ENCODE measurements around the gene SDSL. TPM values are rescaled to one million over a fixed set of nuclear protein-coding genes. Genes with fewer than 3 reads are reported as not detected.
A peak's percentile ranks its signal among the peaks of the same experiment; 100 is the strongest.

Gene SDSL
- total RNA-seq, 1 donor from 2014 or later, result 13.3 TPM

DNA sequence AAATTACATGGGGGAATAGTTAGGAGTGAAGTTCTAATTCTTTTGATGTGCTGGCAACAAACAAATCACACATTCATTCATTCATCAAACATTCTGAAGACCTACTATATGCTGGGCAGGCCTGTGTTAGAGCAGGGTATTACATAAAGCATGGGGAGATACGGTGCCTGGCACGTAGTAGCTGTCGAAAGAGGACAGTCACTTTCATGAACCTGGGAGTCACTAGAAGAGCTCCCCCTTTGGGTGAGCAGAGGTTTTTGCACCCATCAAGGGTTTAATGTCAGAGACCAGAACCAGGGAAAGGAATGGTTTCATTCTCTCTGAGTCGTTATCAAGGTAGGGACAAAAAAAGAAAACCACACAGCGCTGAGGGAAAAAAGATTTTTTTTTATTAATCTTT, 39.5 kb downstream of the SDSL start:
- Histone ChIP-seq H3K27ac (replicated peaks) (no peak overlapping the region), H3K4me1 (peaks cover 40% of the 10 kb centered on the region), H3K27me3 (ENCODE audit: low read depth) (peaks cover 100% of the 10 kb centered on the region), H3K9me3 (replicated peaks) (no peaks in the 10 kb centered on the region), H3K36me3 (no peaks in the 10 kb centered on the region), H3K4me3 (no peak overlapping the region)
- TF ChIP-seq, protein P1, sequence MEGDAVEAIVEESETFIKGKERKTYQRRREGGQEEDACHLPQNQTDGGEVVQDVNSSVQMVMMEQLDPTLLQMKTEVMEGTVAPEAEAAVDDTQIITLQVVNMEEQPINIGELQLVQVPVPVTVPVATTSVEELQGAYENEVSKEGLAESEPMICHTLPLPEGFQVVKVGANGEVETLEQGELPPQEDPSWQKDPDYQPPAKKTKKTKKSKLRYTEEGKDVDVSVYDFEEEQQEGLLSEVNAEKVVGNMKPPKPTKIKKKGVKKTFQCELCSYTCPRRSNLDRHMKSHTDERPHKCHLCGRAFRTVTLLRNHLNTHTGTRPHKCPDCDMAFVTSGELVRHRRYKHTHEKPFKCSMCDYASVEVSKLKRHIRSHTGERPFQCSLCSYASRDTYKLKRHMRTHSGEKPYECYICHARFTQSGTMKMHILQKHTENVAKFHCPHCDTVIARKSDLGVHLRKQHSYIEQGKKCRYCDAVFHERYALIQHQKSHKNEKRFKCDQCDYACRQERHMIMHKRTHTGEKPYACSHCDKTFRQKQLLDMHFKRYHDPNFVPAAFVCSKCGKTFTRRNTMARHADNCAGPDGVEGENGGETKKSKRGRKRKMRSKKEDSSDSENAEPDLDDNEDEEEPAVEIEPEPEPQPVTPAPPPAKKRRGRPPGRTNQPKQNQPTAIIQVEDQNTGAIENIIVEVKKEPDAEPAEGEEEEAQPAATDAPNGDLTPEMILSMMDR (IDR thresholded peaks at IDR 0.05; ENCODE audit: borderline replicate concordance), result no peak
- DNase-seq, result no peak
- intact Hi-C loops (cut with micrococcal nuclease), result loop anchor here (5.0 kb wide), 1 partner anchor 451 kb away; no protein-coding TSS in a partner anchor

DNA sequence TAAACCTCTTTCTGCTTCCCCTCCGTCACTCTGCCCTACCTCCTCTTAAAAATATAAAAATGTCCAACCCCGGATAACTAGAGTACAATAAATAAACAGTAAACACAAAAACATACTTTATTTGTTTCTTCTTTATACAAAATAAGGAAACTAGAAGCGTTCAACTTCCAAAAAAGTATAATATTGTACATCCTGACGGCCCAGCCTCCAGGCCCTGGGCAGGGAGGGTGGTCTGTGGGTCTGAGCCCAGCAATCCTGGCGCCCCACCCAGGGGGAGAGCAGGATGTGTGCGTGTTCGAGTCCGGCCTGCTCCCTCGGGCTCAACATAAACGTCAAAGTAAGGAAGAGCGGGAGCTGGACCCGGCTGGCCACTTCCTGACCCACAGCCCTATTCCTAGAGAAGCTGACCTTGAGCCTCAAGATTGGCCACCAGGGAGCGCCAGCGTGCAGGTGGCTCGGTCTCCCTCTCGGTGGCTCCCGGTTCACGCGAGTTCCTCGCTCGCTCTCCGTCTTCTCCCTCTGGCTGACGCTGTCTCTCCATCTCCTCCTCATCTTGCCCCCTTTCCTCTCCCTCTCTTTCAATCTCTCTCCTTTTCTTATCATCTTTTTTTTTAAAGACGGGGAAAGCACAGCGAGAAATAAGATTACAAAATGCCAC, 40.1 kb downstream of the SDSL start:
- intact Hi-C loops (cut with micrococcal nuclease), result loop anchor here (5.0 kb wide), 1 partner anchor 450 kb away; no protein-coding TSS in a partner anchor
- peak overlapping the region; percentile 53 for H3K4me3 ChIP-seq
- peak; percentile 82 for DNase-seq
- H3K36me3 ChIP-seq, result no peaks in the 10 kb centered on the region
- no peaks in the 10 kb centered on the region for H3K9me3 ChIP-seq (replicated peaks)
- H3K4me1 ChIP-seq, result peaks cover 46% of the 10 kb centered on the region
- peaks cover 100% of the 10 kb centered on the region for H3K27me3 ChIP-seq (ENCODE audit: low read depth)
- TF ChIP-seq, protein P1 (IDR thresholded peaks at IDR 0.05; ENCODE audit: borderline replicate concordance), result peak; percentile 92
- no peak overlapping the region for H3K27ac ChIP-seq (replicated peaks)

DNA sequence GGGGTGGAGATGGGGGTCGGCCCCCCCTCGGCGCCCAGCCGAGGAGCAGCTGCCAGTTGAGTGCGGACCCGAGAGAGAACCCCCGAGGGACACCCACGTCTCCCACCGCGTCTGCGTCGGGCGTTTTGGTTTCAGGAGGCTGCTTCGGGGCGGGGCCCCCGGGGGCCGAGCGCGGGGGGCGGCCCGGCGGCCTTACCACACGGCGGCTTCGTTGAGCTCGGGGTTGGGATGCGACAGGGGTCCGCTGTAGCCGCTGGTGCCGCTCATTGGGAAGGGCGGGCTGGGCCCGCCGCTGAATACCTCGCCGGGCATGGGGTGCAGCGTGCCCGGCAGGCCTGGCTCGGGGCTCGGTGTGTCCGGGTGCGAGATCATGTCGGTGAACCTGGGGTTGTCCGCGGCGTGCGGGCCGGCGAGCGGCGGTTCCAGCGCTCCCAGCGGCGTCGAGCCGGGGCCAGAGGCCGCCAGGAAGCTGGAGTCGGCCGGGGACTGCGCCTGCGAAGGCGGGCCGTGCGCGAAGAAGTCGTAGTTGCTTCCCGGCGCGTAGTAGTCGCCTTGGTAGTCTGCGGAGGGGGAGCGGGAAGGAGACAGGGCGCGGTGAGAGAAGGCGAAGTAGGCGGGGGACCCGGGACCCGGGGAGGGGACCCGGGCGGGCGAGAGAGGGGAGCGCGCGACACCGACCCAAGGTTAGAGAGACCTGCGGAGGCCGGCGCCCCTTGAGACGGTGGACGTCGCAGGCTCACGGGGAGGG, 41.0 kb downstream of the SDSL start:
- Histone ChIP-seq H3K27ac (replicated peaks) (no peak overlapping the region), H3K36me3 (no peaks in the 10 kb centered on the region), H3K9me3 (replicated peaks) (no peaks in the 10 kb centered on the region), H3K4me3 (peak overlapping the region; percentile 53), H3K27me3 (ENCODE audit: low read depth) (peaks cover 100% of the 10 kb centered on the region), H3K4me1 (peaks cover 55% of the 10 kb centered on the region)
- intact Hi-C loops (cut with micrococcal nuclease), result loop anchor here (5.0 kb wide), 1 partner anchor 449 kb away; no protein-coding TSS in a partner anchor
- DNase-seq, result no peak
- TF ChIP-seq, protein P1 (IDR thresholded peaks at IDR 0.05; ENCODE audit: borderline replicate concordance), result no peak

DNA sequence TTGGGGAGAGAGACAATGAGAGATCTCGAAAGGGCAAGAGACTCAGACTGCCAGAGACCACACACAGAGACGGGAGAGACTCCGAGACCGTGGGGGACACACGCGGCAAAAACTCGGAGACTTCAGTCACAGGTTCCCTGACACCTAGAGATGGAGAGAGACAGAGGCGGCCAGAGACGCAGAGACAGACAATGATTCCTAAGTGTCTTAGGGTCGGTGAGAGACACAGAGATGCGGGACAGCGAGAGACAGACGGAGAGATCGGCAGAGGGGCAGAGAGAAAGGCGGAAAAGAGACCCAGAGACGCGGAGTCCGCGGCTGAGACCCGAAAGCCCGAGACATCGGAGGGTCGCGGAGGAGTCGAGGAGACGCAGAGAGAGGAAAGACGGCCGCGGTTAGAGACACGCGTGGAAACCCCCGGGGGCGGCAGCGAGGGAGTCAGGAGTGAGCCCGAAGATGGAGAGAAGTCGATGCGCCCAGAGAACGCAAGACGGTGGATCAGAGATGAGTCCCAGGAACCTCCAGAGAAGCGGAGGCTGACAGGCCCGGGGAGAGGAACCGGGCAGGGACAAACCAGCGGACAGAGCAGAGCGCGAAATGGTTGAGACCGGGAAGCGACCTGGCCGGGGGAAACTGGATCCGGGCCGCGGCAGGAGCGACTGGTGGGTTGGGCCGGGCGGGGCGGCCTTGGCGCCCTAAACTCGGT, 41.7 kb downstream of the SDSL start:
- Histone ChIP-seq H3K36me3 (no peaks in the 10 kb centered on the region), H3K4me1 (peaks cover 57% of the 10 kb centered on the region), H3K27me3 (ENCODE audit: low read depth) (peaks cover 100% of the 10 kb centered on the region), H3K27ac (replicated peaks) (no peak overlapping the region), H3K9me3 (replicated peaks) (no peaks in the 10 kb centered on the region), H3K4me3 (peak overlapping the region; percentile 53)
- no peak for DNase-seq
- intact Hi-C loops (cut with micrococcal nuclease), result loop anchor here (5.0 kb wide), 1 partner anchor 448 kb away; no protein-coding TSS in a partner anchor
- TF ChIP-seq, protein P1 (IDR thresholded peaks at IDR 0.05; ENCODE audit: borderline replicate concordance), result no peak

DNA sequence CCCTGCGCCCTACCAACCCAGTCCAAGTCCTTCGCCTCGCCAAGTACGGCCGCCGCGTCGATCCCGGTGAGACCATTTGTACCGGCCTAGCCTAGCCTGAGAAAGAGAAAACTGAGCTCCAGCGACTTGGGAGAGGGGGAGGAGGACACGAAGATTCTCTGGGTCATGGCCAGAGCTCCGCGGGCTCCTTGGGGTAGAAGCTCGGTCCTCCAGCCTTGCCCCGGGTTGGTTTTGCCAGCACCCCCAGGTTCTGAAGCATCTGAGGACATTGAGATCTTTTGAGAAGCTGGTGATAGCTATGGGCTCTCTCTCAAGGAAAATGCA, 42.2 kb downstream of the SDSL start:
- peaks cover 57% of the 10 kb centered on the region for H3K4me1 ChIP-seq
- intact Hi-C loops (cut with micrococcal nuclease), result loop anchor here (5.0 kb wide), 1 partner anchor 448 kb away; no protein-coding TSS in a partner anchor
- TF ChIP-seq, protein P1 (IDR thresholded peaks at IDR 0.05; ENCODE audit: borderline replicate concordance), result no peak
- H3K36me3 ChIP-seq, result no peaks in the 10 kb centered on the region
- no peak overlapping the region for H3K27ac ChIP-seq (replicated peaks)
- no peak for DNase-seq
- H3K27me3 ChIP-seq (ENCODE audit: low read depth), result peaks cover 100% of the 10 kb centered on the region
- peak overlapping the region; percentile 53 for H3K4me3 ChIP-seq
- no peaks in the 10 kb centered on the region for H3K9me3 ChIP-seq (replicated peaks)
